Subcutaneous adipose tissue (tissue), 4 donors: Measurements from ENCODE around the gene TAP2. TPM values are rescaled to one million over a fixed set of nuclear protein-coding genes. Genes with fewer than 3 reads are reported as not detected.

Experiments
- total RNA-seq, 4 donors: library from RNA; depleted of rRNA; stranded (reverse); fragments of >200 nt; gene quantifications; one replicate each; pipeline ENCODE4 v1.1.0, GENCODE V29; 2016
- TF ChIP-seq, protein P1 (sequence below): fragments of 450-650 bp; IDR thresholded peaks from one replicate; pipeline ENCODE4 v1.5.1; 2016; ENCODE audit warnings: low read depth, mild to moderate bottlenecking, control low read depth, antibody characterized with exemption, moderate library complexity

TAP2 gene
- total RNA-seq, 4 donors from 2014 or later, result 8.4 to 35.8 (median 9.6) TPM

DNA sequence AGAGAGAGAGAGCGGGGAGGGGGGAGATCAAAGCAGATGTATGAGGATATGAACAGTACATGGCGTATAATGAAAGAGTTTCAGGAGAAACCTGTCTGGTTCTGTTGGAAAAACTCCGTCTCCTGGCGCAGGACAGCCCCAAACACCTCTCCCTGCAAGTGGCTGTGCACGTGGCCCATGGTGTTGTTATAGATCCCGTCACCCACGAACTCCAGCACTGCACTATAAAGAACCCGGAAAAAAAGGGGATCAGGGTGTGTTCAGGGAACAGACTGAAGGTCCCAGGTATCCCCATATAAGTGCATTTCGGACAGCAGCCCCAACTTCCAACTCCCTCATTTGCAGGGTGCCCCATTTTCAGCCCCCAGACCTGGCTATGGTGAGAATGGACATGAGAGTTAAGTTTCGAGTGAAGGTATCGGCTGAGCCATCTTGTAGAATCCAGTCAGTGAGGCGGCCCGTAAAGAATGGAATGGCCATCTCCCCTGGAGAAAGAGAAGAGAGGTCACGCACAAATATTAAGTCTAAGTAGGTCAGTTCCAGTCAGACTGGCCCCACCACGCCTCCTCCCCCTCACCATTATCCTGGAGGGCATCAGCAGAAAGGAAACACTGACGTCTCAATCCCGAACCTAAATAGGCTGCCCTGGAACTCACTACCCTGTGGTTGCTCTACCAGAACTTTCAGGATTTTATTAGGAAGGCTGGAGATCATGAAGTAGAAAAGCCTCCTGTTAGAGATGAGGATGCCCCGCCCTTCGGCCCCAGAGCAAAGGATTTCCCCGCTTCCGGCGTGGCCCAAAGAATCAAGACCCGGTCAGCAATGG lies 13.7 kb upstream of the TAP2 start:
- TF ChIP-seq, protein P1, sequence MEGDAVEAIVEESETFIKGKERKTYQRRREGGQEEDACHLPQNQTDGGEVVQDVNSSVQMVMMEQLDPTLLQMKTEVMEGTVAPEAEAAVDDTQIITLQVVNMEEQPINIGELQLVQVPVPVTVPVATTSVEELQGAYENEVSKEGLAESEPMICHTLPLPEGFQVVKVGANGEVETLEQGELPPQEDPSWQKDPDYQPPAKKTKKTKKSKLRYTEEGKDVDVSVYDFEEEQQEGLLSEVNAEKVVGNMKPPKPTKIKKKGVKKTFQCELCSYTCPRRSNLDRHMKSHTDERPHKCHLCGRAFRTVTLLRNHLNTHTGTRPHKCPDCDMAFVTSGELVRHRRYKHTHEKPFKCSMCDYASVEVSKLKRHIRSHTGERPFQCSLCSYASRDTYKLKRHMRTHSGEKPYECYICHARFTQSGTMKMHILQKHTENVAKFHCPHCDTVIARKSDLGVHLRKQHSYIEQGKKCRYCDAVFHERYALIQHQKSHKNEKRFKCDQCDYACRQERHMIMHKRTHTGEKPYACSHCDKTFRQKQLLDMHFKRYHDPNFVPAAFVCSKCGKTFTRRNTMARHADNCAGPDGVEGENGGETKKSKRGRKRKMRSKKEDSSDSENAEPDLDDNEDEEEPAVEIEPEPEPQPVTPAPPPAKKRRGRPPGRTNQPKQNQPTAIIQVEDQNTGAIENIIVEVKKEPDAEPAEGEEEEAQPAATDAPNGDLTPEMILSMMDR, result no peak

DNA sequence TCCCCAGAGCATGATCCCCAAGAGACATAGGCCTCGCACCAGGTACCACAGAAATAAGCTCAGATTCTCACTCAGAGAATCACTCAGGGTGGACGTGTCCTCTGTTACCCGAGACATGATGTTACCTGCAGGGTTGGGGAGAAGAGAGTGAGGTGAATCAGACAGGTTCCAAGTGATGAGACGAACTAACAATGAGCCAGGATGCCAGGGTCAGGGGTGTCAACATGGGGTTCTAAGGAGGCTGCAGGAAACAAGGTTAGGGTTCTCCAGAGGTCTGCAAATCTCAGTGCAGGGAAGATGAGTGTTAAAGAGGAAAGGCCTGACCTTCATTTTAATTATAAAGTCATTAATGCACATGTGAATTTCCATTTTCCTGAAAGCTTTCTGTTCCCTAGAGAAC lies 12.5 kb upstream of the TAP2 start:
- TF ChIP-seq, protein P1, result no peak

DNA sequence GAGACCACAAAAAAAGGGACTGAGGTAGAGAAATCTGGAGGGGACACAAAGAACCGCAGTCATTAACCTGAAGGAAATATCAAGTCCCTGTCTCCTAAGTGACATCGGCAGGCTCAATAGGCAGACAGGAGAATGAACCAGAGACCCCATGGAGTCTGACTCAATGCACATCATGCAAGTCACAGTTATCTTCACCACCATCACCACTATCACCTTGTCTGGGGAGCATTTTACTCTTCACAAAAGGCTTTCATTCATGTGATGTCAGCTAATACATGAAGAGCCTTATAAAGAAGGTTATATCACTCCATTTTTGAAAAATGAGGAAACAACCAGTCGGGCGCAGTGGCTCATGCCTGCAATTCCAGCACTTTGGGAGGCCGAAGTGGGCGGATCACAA lies 10.6 kb upstream of the TAP2 start:
- TF ChIP-seq, protein P1, result no peak

DNA sequence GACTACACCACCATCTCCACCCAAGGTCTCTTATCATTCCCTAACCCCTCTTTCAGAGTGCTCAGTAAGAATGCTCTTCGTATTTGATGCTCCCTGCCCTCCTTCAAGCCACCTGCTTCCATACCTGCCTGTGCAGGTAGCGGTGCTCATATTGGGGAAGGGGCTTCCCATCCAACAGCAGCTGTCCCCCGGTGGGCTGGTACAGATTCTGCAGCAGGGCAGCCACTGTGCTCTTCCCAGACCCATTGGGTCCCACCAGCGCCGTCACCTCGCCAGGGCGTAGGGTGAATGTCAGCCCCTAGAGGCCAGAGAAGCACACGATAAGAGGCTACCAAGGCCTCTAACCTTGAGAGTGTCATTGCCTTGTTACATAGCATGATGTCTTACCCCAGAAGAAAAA lies 9.3 kb upstream of the TAP2 start:
- TF ChIP-seq, protein P1, result no peak

DNA sequence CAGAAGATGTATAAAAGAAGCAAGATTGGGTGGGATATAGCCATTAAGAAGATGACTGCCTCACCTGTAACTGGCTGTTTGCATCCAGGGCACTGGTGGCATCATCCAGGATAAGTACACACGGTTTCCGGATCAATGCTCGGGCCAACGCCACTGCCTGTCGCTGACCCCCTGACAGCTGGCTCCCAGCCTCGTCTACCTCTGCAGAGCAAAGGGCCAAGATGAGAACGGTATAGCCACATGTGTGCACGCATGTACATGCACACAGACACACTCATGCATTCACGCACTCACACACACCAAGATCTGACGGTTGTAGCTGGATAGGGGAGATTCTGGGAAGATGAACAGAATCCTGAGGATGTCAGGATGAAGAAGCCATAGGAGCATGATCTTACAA lies 8.5 kb upstream of the TAP2 start:
- TF ChIP-seq, protein P1, result no peak

DNA sequence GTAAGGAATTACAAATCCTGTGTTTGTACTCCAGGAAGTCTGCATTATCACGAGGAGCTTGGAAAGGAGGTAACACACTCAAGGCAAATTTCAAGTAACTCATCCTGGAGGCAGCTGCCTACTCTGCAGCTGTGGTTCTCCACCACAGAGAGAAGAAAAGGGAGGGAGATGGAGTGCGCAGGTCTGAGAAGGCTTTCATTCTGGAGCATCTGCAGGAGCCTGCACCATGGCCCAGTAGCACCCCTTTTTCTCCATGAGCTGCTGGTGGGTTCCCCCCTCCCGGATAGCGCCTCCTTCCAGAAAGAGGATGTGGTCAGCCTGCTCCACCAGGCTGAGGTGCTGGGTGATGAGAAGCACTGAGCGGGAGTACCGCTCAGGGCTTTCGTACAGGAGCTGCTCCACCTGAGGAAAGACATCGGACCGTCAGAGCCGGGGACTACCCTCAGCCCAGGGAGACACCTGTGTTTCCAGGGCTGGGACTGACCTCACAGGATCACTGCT lies 6.9 kb upstream of the TAP2 start:
- TF ChIP-seq, protein P1, result no peak

DNA sequence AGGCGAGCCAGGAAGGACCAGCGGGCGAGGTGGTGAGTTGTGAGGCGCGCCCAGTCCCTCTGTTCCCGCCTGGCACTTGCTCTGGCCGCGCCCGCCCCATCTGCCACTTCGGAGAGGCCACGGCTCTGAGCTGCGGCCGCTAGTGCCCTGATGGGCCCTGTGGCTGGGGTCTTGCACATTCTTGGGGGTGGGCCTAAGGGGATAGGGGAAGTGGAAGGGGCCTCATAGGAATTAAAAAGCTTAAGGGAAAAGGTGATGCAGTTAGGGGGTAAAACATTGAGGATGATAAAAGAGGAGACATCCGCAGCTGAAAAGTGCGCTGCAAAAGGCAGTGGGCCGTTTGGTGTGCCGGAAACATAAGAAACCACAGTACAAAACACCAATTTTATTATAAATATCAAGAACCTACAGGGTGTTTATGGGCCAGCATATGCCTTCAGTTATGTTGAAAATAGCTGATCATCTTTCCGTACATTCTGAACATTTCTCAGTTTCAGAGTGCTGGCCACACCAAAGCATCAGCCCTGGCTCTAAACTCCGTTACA lies 6.4 kb upstream of the TAP2 start:
- TF ChIP-seq, protein P1, result no peak
